GM23248 (cell line): ENCODE results near the gene SLC8A1.

Source experiments
- EZH2 ChIP-seq: fragments of 200-600 bp; sonication (generic); IDR thresholded peaks from 2 replicates; pipeline ENCODE4 v1.6.1; 2018; ENCODE audit warnings: antibody characterized with exemption, mild to moderate bottlenecking; ENCODE audit not compliant: insufficient read depth, poor library complexity, severe bottlenecking
- EZH2phosphoT487 ChIP-seq: fragments of 200-600 bp; sonication (generic); IDR thresholded peaks from 2 replicates; pipeline ENCODE4 v1.6.1; 2018; ENCODE audit warnings: antibody characterized with exemption, moderate library complexity, mild to moderate bottlenecking, low read depth; ENCODE audit not compliant: insufficient read depth

DNA sequence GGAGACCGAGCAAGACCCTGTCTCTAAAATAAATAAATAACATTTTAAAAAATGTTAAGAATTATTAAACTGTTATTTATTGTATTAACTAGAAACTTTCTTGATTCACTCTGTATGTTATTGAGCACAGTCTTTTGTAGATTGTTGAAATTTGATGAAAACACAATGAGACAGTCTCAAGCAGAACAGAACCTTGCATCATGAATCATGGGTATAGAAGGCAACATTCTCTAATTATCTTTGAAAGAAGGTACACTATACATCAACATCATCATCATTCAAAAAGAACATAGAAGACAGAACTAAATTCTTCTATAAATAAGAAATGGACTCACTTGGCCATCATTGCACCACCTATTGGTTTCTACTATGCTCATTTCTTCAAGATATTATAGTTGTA lies 67.7 kb downstream of the SLC8A1 start:
- TF ChIP-seq EZH2 (no peak), EZH2phosphoT487 (no peak)
